SW480 (cell line): ENCODE measurements around the gene NTSR1.
A peak's percentile ranks its signal among the peaks of the same experiment; 100 is the strongest.

Source experiments
- DNase-seq: peaks from one replicate; pipeline ENCODE4 v3.0.0-alpha.2; 2016; ENCODE audit warnings: low spot score

Gene NTSR1

GRCh38 chr20:62772103-62772611 is 63.5 kb downstream of the NTSR1 start:
- DNase-seq, result no peak

GRCh38 chr20:62772619-62772989 is 64.0 kb downstream of the NTSR1 start:
- DNase-seq, result no peak

GRCh38 chr20:62772990-62773844 is 64.6 kb downstream of the NTSR1 start:
- no peak for DNase-seq

GRCh38 chr20:62773845-62774714 is 65.4 kb downstream of the NTSR1 start:
- no peak for DNase-seq

GRCh38 chr20:62774762-62775161 is 66.1 kb downstream of the NTSR1 start:
- DNase-seq, result peak; percentile 60

- DNase-seq, result no peak
Observed at GRCh38 chr20:62775206-62775605, 66.6 kb downstream of the NTSR1 start.

GRCh38 chr20:62776035-62776691 is 67.5 kb downstream of the NTSR1 start:
- no peak for DNase-seq

DNA sequence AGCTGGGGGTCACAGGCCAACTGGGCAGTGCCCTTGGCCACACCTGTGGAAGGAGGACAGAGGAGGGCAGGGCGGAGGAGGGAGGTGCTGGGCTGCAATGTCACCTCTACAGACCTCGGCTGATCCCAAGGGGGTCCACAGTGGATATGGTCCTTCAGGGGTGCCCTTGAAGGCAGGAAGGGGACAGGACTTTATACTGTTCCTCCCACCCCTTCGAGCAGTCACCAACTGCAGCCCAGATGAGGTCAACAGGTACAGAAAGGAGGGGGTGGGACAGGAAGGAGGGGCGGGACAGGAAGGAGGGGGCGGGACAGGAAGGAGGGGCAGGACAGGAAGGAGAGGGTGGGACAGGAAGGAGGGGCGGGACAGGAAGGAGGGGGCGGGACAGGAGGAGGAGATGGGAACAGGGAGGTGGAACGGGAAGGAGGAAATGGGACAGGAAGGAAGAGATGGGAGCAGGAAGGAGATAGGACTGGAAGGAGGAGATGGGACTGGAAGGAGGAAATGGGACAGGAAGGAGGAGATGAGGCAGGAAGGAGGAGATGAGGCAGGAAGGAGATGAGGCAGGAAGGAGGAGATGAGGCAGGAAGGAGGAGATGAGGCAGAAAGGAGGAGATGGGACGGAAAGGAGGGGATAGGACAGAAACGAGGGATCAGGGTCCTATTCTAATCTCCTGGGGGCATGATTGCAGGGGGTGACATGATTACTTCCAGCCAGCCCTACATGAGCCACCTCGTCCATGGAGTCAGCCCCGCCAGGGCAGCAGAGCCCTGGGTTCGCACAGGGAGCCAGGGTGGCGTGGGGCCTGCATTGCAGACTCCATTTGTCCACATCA is 68.3 kb downstream of the NTSR1 start:
- peak; percentile 93 for DNase-seq

DNA sequence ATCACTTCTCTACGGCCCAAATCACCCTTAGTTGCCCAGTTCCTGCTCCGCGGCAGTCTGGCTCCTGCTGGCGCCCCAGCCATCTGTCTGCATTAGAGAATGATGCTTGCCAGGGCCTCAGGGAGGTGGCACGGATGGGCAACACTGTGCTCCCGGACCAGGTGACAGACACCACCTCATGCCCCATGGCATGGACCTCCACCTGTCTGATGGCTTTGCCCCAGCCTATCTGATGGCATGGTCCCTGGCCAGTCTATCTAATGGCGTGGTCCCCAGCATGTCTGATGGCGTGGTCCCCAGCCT is 68.8 kb downstream of the NTSR1 start:
- no peak for DNase-seq

DNA sequence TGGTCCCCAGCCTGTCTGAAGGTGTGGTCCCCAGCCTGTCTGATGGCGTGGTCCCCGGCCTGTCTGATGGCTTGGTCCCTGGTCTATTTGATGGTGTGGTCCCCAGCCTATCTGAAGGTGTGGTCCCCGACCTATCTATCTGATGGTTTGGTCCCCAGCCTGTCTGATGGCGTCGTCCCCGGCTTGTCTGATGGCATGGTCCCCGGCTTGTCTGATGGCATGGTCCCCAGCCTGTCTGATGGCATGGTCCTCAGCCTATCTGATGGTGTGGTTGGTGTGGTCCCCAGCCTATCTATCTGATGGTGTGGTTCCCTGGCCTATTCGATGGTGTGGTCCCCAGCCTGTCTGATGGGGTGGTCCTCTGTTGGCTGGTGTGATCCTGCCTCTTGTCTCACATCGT is 69.4 kb downstream of the NTSR1 start:
- DNase-seq, result no peak

GRCh38 chr20:62778601-62779416 is 70.2 kb downstream of the NTSR1 start:
- DNase-seq, result no peak

- no peak for DNase-seq
Observed at GRCh38 chr20:62779417-62779685, 70.7 kb downstream of the NTSR1 start.

- no peak for DNase-seq
Observed at GRCh38 chr20:62780204-62780603, 71.6 kb downstream of the NTSR1 start.

DNA sequence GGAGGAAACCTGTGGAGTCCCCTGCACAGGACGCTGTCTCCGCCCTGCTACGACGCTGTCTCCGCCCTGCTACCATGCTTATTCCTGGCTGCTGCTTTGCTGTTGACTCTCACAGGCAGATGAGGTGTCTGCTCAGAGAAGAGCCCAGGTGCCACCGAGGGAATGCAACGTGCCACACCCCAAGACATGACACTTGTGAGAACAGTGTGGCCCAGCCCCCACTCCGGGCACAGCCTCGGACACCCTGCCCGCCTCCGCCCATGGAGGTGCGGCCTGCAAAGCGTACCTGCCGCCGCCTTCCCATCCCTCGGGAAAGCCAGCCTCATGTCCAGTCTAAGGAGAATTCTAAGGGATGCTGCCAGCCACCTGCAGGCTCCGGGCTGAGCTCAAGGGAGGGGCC is 72.1 kb downstream of the NTSR1 start:
- DNase-seq, result no peak

DNA sequence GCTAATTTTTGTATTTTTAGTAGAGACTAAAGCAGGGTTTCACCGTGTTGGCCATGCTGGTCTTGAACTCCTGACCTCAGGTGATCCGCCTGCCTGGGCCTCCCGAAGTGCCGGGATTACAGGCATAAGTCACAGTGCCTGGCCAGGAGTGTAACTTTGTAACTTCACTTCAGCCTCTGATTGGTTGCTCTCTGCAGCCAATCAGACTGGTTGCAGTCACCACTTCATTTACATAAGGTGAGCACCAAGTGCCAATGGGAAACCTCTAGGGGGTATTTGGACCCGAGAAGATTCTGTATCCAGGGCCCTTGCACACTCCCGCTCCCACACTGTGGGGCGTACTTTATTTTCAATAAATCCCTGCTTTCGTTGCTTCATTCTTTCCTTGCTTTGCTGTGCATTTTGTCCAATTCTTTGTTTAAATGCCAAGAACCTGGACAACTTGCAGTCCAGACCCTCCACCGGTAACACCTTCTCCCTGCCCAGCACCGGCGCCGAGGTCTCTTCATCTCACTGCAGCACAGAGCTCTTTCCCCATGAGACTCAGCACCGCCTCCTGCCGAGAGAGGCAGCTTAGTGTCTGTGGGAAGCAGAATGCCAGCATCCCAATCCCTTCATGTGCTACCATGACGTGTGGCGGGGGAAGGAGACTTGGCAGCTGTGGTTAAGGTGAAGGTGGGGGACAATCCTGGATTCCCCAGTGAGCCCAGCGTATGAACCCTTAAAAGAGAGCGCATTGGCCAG is 73.7 kb downstream of the NTSR1 start:
- no peak for DNase-seq

DNA sequence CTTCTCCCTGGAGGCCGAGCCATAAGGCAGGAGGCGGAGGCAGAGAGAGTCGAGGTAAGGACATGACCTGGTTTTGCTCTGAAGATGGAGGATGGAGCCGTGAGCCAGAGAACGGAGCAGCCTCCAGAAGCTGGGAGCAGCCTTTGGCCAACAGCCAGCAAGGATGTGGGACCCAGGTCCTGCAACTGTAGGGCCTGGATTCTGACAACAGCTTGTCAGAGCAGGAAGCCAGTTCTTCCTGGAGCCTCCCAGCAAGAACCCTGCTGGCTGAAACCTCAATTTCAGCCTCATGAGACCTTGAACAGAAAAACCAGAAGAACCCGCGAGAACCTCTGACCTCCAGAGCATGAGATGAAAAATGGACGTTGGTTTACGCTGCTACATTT is 74.2 kb downstream of the NTSR1 start:
- no peak for DNase-seq

DNA sequence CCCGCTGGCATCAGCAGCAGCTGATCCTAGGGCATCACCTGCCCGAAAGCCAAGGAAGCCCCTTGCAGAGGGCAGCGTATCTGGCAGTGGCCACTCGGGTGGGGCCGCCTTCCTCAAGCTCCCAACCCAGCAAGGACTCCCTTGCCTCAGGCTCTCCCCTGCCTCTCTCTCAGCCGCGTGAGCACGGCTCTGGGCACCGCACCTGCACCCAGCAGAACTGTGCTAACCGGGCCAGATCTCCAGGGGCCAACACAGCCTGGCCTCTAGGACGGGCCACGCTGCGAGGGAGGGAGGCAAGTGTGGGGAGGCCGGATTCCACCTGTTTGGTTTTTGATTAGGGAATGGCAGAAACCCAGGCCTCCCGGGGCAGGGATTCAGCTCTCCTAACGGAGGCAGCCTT is 75.9 kb downstream of the NTSR1 start:
- no peak for DNase-seq

- DNase-seq, result no peak
Observed at GRCh38 chr20:62785393-62785792, 76.8 kb downstream of the NTSR1 start.

DNA sequence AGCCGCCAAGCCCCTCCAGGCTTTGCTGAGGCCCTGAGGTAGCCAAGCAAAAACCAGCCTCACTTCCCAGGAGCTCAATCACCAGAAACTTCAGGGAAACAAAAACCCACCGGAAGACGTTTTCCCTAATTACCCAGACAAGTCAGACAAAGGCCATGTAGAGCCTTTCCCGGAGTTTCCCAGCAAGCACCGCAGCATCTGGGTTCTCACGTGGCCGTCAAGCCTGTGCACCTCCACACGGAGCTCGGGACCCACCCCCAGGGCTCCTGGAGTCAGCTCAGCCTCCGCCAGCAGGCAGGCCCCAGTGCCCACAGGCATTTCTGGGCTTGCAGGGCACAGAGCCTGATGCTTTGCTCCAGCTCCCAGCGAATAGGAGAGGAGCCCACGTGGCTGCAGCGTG is 77.5 kb downstream of the NTSR1 start:
- no peak for DNase-seq

- DNase-seq, result no peak
Observed at GRCh38 chr20:62787321-62787720, 78.7 kb downstream of the NTSR1 start.

DNA sequence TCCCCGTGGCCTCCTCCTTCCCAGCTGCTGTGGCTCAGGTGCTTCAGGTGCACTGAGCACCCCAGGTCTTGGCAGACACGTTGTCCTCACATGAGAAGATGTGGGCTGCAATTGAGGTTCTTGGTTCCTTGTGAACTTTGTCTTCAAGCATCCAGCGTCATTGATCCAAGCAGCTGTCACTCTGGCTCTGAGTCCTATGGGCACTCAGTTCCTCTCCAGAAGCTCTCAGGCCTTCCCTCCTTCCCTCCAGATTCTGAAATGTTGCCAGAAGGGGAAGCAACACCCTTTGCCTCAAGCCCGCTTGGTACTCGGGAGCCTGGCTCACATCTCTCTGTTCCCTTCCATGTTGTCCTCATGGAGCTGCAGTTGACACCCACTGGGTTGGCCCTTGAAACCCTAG is 79.2 kb downstream of the NTSR1 start:
- no peak for DNase-seq
